Ecto neural progenitor cell (in vitro differentiated cells): ENCODE data around the gene PDGFD.

Source experiments
- DNase-seq: peaks from one replicate; pipeline ENCODE4 v3.0.0-alpha.2; 2018; ENCODE audit warnings: low spot score

Gene PDGFD

GRCh38 chr11:104000798-104001197 is 163.1 kb downstream of the PDGFD start:
- DNase-seq: no peak

- DNase-seq: no peak
Observed at GRCh38 chr11:103998826-103999508, 165.0 kb downstream of the PDGFD start.

GRCh38 chr11:103997082-103997481 is 166.9 kb downstream of the PDGFD start:
- no peak for DNase-seq

DNA sequence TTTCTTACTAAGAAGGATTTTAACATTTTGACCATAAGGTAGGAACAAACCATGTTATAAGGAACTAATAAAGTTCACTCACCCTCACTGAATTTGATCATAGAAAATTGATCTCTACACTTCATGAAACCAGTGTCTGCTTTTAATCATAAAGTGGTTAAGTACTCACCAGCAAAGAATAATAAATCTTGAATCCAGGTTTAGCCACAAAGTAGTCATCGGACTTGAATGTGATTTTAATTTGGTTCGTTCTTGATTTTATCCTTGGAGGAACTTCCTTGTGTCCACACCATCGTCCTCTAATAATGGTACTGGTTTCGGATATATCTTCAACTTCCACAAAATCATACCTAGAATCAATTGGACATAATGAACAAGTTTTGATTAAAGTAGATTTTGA is 168.1 kb downstream of the PDGFD start:
- no peak for DNase-seq

- no peak for DNase-seq
Observed at GRCh38 chr11:103994518-103994917, 169.4 kb downstream of the PDGFD start.

GRCh38 chr11:103994094-103994493 is 169.9 kb downstream of the PDGFD start:
- no peak for DNase-seq

DNA sequence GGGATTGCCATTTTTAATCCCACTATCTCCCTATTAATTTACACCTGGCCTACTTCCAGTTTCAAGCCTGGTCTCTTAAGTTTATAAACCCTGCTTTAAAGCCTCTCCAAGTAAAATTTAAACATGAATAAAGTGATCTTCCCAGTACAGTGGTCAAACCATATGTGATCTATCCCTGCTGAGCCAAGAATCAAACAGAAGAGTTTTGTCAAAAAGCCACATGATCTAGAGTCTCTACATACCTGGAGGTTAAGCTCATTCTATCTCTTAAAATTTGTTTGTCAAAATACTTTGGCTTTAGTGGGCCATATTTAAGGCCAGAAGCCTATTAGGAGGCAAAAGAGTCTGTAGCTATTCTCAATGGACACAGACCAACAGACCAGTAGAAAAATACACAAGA is 170.4 kb downstream of the PDGFD start:
- DNase-seq: no peak

- DNase-seq: no peak
Observed at GRCh38 chr11:103988595-103988969, 175.4 kb downstream of the PDGFD start.

DNA sequence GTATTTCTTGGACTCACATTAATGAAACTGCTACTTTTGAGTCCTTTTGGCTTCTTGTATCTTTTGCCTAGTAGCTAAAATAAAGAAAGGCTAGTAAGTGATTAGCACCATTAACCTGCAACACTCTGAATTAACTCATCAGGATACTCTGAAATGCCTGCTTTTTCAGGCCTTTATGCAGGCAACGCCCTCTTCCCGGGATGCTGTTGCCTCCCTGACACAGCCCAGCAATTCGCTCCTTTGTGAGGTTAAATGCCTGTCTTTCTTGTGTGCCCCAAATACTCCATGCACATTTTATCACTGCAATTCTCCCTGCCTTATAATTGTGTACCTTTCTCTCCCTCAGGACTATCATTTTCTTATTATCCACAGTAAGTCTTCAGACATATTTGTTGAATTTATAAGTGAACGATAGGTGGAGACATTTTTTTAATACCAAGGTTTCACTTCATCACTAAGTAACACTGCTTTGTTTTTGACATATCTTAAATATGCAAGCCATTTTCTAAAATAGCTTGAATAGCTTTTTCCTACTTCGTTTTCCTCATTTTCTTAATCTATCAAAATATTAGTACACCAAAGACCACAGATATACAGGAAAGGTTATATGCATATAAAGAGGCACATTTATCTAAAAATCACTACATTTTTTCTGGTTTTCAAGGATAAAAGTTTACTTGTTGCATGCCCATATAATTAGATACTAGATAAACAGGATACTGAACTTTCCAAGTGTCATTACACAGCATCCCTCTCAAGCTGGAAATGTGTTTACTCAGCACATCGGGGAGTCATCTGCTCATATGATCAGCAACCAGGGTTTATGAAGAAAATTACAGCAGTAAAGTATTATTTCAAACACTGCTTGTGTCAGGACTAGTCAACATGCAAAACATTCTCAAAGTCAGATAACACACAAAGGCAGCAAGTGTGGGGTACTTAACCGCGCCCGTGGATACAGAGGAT is 176.0 kb downstream of the PDGFD start:
- DNase-seq: no peak

GRCh38 chr11:103985041-103985440 is 178.9 kb downstream of the PDGFD start:
- no peak for DNase-seq

DNA sequence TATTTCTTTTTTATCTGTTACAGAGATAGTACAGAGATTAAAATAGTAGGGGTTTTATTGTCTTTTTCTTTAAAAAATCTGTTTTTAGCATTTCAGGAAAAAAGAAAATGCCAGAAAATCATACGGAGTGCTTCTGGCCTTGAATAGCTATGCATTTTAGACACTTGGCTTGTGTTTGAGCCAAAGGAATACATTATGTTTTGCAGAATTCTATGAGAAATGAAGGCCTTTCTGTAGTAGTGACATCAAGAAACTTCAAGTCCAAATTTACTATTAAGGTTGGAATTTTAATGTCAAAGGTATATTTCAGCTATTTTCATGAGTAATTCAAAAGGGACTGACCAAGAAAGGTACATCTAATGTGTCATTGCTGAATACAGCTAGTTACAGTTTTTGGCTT is 183.8 kb downstream of the PDGFD start:
- DNase-seq: no peak

DNA sequence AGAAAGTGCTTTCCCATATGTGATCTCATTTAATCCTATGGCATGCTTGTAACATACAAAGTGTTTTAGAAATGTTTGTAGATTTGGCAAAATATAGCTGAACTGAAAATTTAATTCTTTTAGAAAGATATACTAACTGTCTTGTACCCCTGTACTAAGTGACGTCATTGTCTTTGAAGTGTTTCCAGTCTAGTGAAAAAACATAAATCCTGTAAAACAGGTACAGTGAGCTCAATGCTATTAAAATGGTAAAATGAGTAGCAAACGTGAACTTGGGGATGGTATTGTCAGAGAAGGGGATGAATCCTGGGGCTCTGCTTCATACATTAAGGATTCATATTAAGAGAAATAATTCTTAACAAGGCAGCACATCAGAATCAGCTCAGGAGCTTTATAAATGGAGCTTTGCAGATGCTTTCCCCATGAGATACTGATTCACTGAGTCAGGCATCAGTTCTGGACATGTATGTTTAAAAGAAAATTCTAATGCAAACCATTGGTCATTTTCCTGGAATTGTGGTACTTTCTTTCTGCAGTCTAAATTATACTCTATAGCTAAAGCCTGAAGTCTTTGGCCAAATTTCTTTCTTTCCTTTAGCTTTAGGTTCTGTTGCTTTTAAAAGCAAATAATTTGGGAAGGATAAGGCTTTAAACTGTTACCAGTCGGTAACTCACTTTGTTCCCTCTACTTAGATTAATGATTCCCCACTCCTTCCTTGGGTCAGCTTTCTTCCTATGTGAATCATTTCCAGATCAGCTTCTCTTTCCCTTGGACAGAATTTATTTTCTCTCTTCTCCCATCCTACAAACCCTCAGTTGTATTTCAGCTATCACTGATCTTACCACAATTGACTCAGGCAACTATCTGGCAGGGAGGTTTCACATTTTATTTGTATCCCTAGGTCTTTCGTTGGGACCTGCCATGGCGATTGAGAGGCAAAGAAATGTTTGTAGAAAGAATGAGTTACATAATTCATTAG is 185.0 kb downstream of the PDGFD start:
- no peak for DNase-seq

GRCh38 chr11:103972013-103972412 is 191.9 kb downstream of the PDGFD start:
- DNase-seq: no peak

GRCh38 chr11:103970701-103971249 is 193.2 kb downstream of the PDGFD start:
- DNase-seq: no peak

- no peak for DNase-seq
Observed at GRCh38 chr11:103968685-103969084, 195.3 kb downstream of the PDGFD start.

DNA sequence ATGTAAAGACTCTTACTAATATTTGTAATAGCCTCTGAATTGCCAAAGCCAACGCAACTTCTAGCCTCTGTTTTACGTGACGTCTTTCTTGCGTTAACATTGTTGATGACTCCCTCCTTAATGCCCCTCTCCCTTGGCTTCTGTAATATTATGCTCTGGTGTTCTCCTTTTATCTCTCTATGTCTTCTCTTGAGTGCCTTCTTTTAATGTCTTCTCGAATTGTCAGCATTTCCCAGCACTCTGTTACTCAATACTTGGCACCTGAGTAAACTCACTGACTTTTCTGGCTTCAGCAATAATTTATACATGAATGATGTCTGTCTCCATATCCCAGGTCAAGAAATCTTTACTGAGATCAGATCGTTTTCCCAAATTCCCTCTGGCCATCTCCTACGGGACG is 196.0 kb downstream of the PDGFD start:
- no peak for DNase-seq

- DNase-seq: no peak
Observed at GRCh38 chr11:103964390-103964789, 199.6 kb downstream of the PDGFD start.

DNA sequence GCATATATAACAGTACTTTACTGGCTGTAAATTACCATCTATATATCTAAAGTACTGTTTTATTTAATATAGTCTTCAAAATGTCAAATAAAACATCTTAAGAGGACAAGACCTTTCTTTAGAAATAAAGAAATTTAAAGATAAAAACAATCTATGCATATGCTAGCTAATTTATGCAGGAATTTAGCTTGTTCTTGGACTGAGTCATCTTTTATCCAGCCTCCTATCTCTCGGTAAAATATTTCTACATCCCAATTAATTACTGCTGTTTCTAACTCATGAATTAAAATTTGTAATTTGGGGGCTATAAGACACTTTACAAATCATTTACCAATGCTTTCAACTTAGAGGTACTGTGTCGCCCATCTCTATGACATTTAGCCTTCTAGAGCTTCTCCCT is 200.3 kb downstream of the PDGFD start:
- no peak for DNase-seq

GRCh38 chr11:103961010-103961409 is 202.9 kb downstream of the PDGFD start:
- DNase-seq: no peak

- DNase-seq: no peak
Observed at GRCh38 chr11:103960108-103960507, 203.8 kb downstream of the PDGFD start.

- no peak for DNase-seq
Observed at GRCh38 chr11:103959279-103959942, 204.5 kb downstream of the PDGFD start.
